IMR-90 (cell line): ENCODE data around the gene STK31. TPM values are rescaled to one million over a fixed set of nuclear protein-coding genes. Genes with fewer than 3 reads are reported as not detected.

Experiments used
- ATAC-seq: fragments of 200-7000 bp; cut with Tn5 transposase; 2 replicates; pipeline ENCODE4 v1.9.1; 2020; ENCODE audit warnings: low read depth, mild to moderate bottlenecking, moderate library complexity
- Bru-seq: library from RNA; stranded (reverse); fragments of 400-500 nt; gene quantifications from one replicate; lab custom pipeline; 2021; lab: Mats Ljungman, UMichigan
- BruChase-seq, 2 experiments: library from RNA; stranded (reverse); fragments of 400-500 nt; gene quantifications; one replicate each; lab custom pipeline; 2021; lab: Mats Ljungman, UMichigan
- BruUV-seq: library from RNA; stranded (reverse); fragments of 400-500 nt; replicated peaks from 2 replicates; lab custom pipeline; 2021; lab: Mats Ljungman, UMichigan
- CTCF ChIA-PET: fragments of 300-600 bp; formaldehyde crosslinking; extraction: SDS; loops from one replicate; lab custom pipeline; 2021; ENCODE audit warnings: antibody characterized with exemption; lab: Yijun Ruan, JAX
- POLR2A ChIA-PET: fragments of 300-600 bp; sonication (Branson Sonifier 250); formaldehyde crosslinking; loops from one replicate; lab custom pipeline; 2022; ENCODE audit warnings: antibody characterized with exemption; ENCODE audit not compliant: unreplicated experiment; lab: Charles Lee
- DNase-seq: peaks from one replicate; pipeline ENCODE4 v3.0.0; 2013
- H2AFZ ChIP-seq: replicated peaks from 2 replicates; pipeline ENCODE3; 2013; ENCODE audit warnings: low read length, mild to moderate bottlenecking; ENCODE audit not compliant: poor library complexity
- H2AK5ac ChIP-seq: 2 replicates; pipeline ENCODE4 v1.6.1; 2013; ENCODE audit warnings: low read depth, low read length, inconsistent platforms
- H2AK9ac ChIP-seq: replicated peaks from 2 replicates; pipeline ENCODE3; 2013; ENCODE audit warnings: mild to moderate bottlenecking, low read depth, low read length, moderate library complexity; ENCODE audit not compliant: poor library complexity
- H2BK120ac ChIP-seq: 2 replicates; pipeline ENCODE4 v1.6.1; 2013; ENCODE audit warnings: low read depth, low read length, inconsistent platforms
- H2BK15ac ChIP-seq: 3 replicates; pipeline ENCODE4 v1.6.1; 2013; ENCODE audit warnings: low read depth, low read length, inconsistent platforms
- H2BK20ac ChIP-seq: 2 replicates; pipeline ENCODE4 v1.6.1; 2013; ENCODE audit warnings: low read depth, mild to moderate bottlenecking, inconsistent platforms, low read length, moderate library complexity
- H2BK5ac ChIP-seq: 2 replicates; pipeline ENCODE4 v1.6.1; 2013; ENCODE audit warnings: mild to moderate bottlenecking, low read depth, low read length, inconsistent platforms; ENCODE audit not compliant: poor library complexity, severe bottlenecking
- H3K14ac ChIP-seq: replicated peaks from 2 replicates; pipeline ENCODE4 v1.6.1; 2013; ENCODE audit warnings: low read depth, low read length, inconsistent platforms
- H3K18ac ChIP-seq: 2 replicates; pipeline ENCODE4 v1.6.1; 2013; ENCODE audit warnings: low read depth, low read length, control low read depth
- H3K23ac ChIP-seq: 2 replicates; pipeline ENCODE4 v1.6.1; 2013; ENCODE audit warnings: low read depth, low read length, inconsistent platforms
- H3K27ac ChIP-seq: 2 replicates; pipeline ENCODE4 v1.5.1; 2013; ENCODE audit warnings: mild to moderate bottlenecking, control low read depth, low read length; ENCODE audit not compliant: insufficient read depth
- H3K27me3 ChIP-seq: 2 replicates; pipeline ENCODE4 v1.6.1; 2013; ENCODE audit warnings: low read length; ENCODE audit not compliant: control insufficient read depth, insufficient read depth
- H3K36me3 ChIP-seq: 2 replicates; pipeline ENCODE4 v1.6.1; 2013; ENCODE audit warnings: low read length, mixed read lengths; ENCODE audit not compliant: control insufficient read depth, insufficient read depth
- H3K4ac ChIP-seq: 2 replicates; pipeline ENCODE4 v1.6.1; 2013; ENCODE audit warnings: low read depth, low read length, inconsistent platforms
- H3K4me1 ChIP-seq: 2 replicates; pipeline ENCODE4 v1.6.1; 2013; ENCODE audit warnings: low read length, mixed read lengths; ENCODE audit not compliant: control insufficient read depth, insufficient read depth
- H3K4me2 ChIP-seq: 2 replicates; pipeline ENCODE4 v1.6.1; 2013; ENCODE audit warnings: low read depth, mild to moderate bottlenecking, control low read depth, low read length, moderate library complexity
- H3K4me3 ChIP-seq: 2 replicates; pipeline ENCODE4 v1.5.1; 2013; ENCODE audit warnings: low read depth, mild to moderate bottlenecking, control low read depth, low read length, moderate library complexity; ENCODE audit not compliant: insufficient read depth
- H3K56ac ChIP-seq: 2 replicates; pipeline ENCODE4 v1.6.1; 2013; ENCODE audit warnings: low read length, inconsistent platforms; ENCODE audit not compliant: insufficient read depth; ENCODE audit errors: extremely low read depth
- H3K79me1 ChIP-seq, 2 experiments: 2 replicates each; pipeline ENCODE4 v1.6.1; 2013; ENCODE audit warnings: low read length in 2 of 2, inconsistent platforms in 1 of 2, low read depth in 1 of 2
- H3K9ac ChIP-seq: 2 replicates; pipeline ENCODE4 v1.6.1; 2013; ENCODE audit warnings: low read depth, low read length, control low read depth
- H3K9me1 ChIP-seq: 2 replicates; pipeline ENCODE4 v1.6.1; 2013; ENCODE audit warnings: low read length, inconsistent platforms; ENCODE audit not compliant: insufficient read depth
- H3K9me3 ChIP-seq: 2 replicates; pipeline ENCODE4 v1.6.1; 2013; ENCODE audit warnings: low read length; ENCODE audit not compliant: control insufficient read depth, insufficient read depth
- H4K20me1 ChIP-seq: 2 replicates; pipeline ENCODE4 v1.6.1; 2013; ENCODE audit warnings: low read length, inconsistent platforms; ENCODE audit not compliant: insufficient read depth
- H4K5ac ChIP-seq: 2 replicates; pipeline ENCODE4 v1.6.1; 2013; ENCODE audit warnings: mild to moderate bottlenecking, low read depth, low read length, control low read depth
- H4K8ac ChIP-seq, 2 experiments: 2 replicates each; pipeline ENCODE4 v1.6.1; 2013; ENCODE audit warnings: low read depth in 2 of 2, low read length in 2 of 2, control low read depth in 1 of 2, inconsistent platforms in 1 of 2
- H4K91ac ChIP-seq: 2 replicates; pipeline ENCODE4 v1.6.1; 2013; ENCODE audit warnings: low read depth, low read length, inconsistent platforms; ENCODE audit not compliant: insufficient read depth
- CHD1 ChIP-seq: IDR thresholded peaks from 2 replicates; pipeline ENCODE4 v1.6.1; 2012; ENCODE audit warnings: low read depth, low read length, improper control_type of control experiment
- FOS ChIP-seq: fragments of 150-350 bp; IDR thresholded peaks from 2 replicates; pipeline ENCODE4 v1.6.1; 2016; ENCODE audit warnings: low read depth, low read length
- MAZ ChIP-seq: IDR thresholded peaks from 2 replicates; pipeline ENCODE4 v1.6.1; 2012; ENCODE audit warnings: low read depth, mild to moderate bottlenecking, low read length, improper control_type of control experiment, moderate library complexity, borderline replicate concordance
- MXI1 ChIP-seq: IDR thresholded peaks from 2 replicates; pipeline ENCODE4 v1.6.1; 2012; ENCODE audit warnings: low read depth, mild to moderate bottlenecking, low read length, moderate library complexity, borderline replicate concordance
- RAD21 ChIP-seq: IDR thresholded peaks from 2 replicates; pipeline ENCODE4 v1.6.1; 2012; ENCODE audit warnings: low read length, improper control_type of control experiment
- WGBS, 2 experiments: methylation state at CpG; one replicate each; pipeline versions ENCODE4 v1.1.5 to v1.1.7; 2013; ENCODE audit warnings: missing lambda C conversion rate in 2 of 2; ENCODE audit not compliant: insufficient read length in 1 of 2; ENCODE audit errors: extremely low coverage in 2 of 2; 5-methylcytosine and 5-hydroxymethylcytosine counted together
- dilution Hi-C: fragments of 300-500 bp; cut with HindIII; formaldehyde crosslinking; loops from one replicate; pipeline ENCODE4 v1.14.3; 2018; ENCODE audit warnings: low sequenced_read_pairs; ENCODE audit not compliant: unreplicated experiment
- in situ Hi-C: fragments of 300-500 bp; cut with MboI; formaldehyde crosslinking; loops from 3 replicates; pipeline ENCODE4 v1.14.3; 2019; ENCODE audit warnings: low sequenced_read_pairs, inconsistent platforms, mixed read lengths
- intact Hi-C: fragments of 100-400 bp; cut with micrococcal nuclease; formaldehyde crosslinking; loops from 2 replicates; pipeline ENCODE4 v1.10.0; 2022
- long read RNA-seq: library from polyadenylated mRNA; unstranded; transcript quantifications from one replicate; pipeline ENCODE4 v2.0.0, GENCODE V29; 2021; ENCODE audit not compliant: unreplicated experiment
- polyA plus RNA-seq, 3 experiments: library from polyadenylated mRNA; depleted of rRNA; stranded (reverse); fragments of >200 nt; gene quantifications; 2 replicates each; pipeline ENCODE4 v1.2.3, GENCODE V29; 2012; ENCODE audit warnings: low replicate concordance in 1 of 3
- total RNA-seq: library from RNA; depleted of rRNA; stranded (reverse); fragments of >200 nt; gene quantifications from 2 replicates; pipeline ENCODE4 v1.2.3, GENCODE V29; 2012; rRNA removed

The STK31 gene, protein sequence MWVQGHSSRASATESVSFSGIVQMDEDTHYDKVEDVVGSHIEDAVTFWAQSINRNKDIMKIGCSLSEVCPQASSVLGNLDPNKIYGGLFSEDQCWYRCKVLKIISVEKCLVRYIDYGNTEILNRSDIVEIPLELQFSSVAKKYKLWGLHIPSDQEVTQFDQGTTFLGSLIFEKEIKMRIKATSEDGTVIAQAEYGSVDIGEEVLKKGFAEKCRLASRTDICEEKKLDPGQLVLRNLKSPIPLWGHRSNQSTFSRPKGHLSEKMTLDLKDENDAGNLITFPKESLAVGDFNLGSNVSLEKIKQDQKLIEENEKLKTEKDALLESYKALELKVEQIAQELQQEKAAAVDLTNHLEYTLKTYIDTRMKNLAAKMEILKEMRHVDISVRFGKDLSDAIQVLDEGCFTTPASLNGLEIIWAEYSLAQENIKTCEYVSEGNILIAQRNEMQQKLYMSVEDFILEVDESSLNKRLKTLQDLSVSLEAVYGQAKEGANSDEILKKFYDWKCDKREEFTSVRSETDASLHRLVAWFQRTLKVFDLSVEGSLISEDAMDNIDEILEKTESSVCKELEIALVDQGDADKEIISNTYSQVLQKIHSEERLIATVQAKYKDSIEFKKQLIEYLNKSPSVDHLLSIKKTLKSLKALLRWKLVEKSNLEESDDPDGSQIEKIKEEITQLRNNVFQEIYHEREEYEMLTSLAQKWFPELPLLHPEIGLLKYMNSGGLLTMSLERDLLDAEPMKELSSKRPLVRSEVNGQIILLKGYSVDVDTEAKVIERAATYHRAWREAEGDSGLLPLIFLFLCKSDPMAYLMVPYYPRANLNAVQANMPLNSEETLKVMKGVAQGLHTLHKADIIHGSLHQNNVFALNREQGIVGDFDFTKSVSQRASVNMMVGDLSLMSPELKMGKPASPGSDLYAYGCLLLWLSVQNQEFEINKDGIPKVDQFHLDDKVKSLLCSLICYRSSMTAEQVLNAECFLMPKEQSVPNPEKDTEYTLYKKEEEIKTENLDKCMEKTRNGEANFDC
- total RNA-seq, result not detected in 2 replicates
- polyA plus RNA-seq (2012; rRNA removed), result not detected in 2 replicates
- polyA plus RNA-seq (2012; cell fraction: cytosol; rRNA removed), result not detected in 2 replicates
- polyA plus RNA-seq (2012; cell fraction: nucleus; rRNA removed; ENCODE audit: low replicate concordance), result 0.01 and 0.10 TPM in 2 replicates
- percentile 19 among the genes with signal in this experiment for Bru-seq, nascent RNA
- percentile 14 among the genes with signal in this experiment for BruChase-seq, experiment 1, labeled RNA remaining after a 6-hour chase
- BruChase-seq, experiment 2, labeled RNA remaining after a 2-hour chase, result percentile 16 among the genes with signal in this experiment
- long read RNA-seq, result 0 reads

DNA sequence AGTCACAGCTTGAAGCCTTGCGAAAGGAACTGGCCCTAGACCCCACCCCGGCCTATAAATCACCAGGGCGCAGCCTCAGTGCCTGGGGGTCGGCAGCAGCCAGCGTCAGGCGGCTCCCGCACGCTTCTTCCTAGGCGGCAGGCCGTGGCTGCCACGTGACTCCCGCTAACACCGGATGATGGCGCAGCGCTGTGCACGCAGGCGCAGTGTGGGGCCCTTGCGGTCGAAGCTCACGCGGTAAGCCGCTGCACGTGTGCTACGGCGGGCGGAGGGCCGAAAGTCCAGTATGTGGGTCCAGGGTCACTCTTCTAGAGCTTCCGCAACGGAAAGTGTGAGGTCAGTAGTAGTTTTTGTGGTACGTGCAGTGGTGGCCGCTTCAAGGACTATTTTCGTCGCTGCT is at the start of gene STK31:
TSS of gene STK31 (plus strand) at position 220 of the 400 bp plus-strand sequence. CDS start at position 287, 67 bp downstream.
- H3K4ac ChIP-seq, result no peak within 1 kb of the TSS
- H3K36me3 ChIP-seq, result no peaks in the 10 kb centered on the region
- H2AFZ ChIP-seq, result no peak within 1 kb of the TSS
- no peak within 1 kb of the TSS for H3K4me2 ChIP-seq
- H4K5ac ChIP-seq, result no peak within 1 kb of the TSS
- ChIA-PET POLR2A (no interaction called here), CTCF (interaction anchor here (0.8 to 2.2 kb wide), 4 partner anchors 13 to 163 kb away, joined by 3 to 14 read pairs (median 10); no protein-coding TSS in a partner anchor)
- H3K27me3 ChIP-seq, result no peaks in the 10 kb centered on the region
- no peak within 1 kb of the TSS for H4K8ac ChIP-seq
- no peak for ATAC-seq
- no peak within 1 kb of the TSS for H3K14ac ChIP-seq
- no peak within 1 kb of the TSS for H3K9ac ChIP-seq
- H2BK5ac ChIP-seq, result no peak within 1 kb of the TSS
- no peak for DNase-seq
- no peak within 1 kb of the TSS for H2BK20ac ChIP-seq
- dilution Hi-C loops, result loop anchor here (25.0 kb wide), 1 partner anchor 123 kb away; the partner anchor contains the start of gene CCDC126
- peaks cover 3% of the 10 kb centered on the region for H3K9me3 ChIP-seq
- TF ChIP-seq CHD1, result no peak
- no peak for TF ChIP-seq FOS
- no peak for TF ChIP-seq MAZ
- TF ChIP-seq RAD21, result no peak
- no peak for TF ChIP-seq MXI1
- no peak within 1 kb of the TSS for H3K27ac ChIP-seq
- no peak within 1 kb of the TSS for H3K4me3 ChIP-seq
- no peaks in the 10 kb centered on the region for H3K9me1 ChIP-seq
- H2BK15ac ChIP-seq, result no peak within 1 kb of the TSS
- peaks cover 2% of the 10 kb centered on the region; the same call in 1 of the 2 replicates for H3K4me1 ChIP-seq
- no peaks in the 10 kb centered on the region for H3K79me1 ChIP-seq
- in situ Hi-C loops, result loop anchor here (5.0 to 10.0 kb wide), 2 partner anchors 138 to 435 kb away; no protein-coding TSS in a partner anchor
- intact Hi-C loops, result loop anchor here (5.0 to 10.0 kb wide), 3 partner anchors 58 to 957 kb away; partner anchors contain the start of gene PALS2
- WGBS, 2 experiments, result 96% methylated on average over 24 of the region's 33 CpGs; no CpG with 5 or more reads in 1 of the 2 experiments
- H4K20me1 ChIP-seq, result no peaks in the 10 kb centered on the region; the same call in 1 of the 2 replicates
- no peak within 1 kb of the TSS for H3K56ac ChIP-seq
- BruUV-seq, result no TSS peak
- no peak within 1 kb of the TSS for H2AK5ac ChIP-seq
- H3K18ac ChIP-seq, result no peak within 1 kb of the TSS
- H4K91ac ChIP-seq, result no peak within 1 kb of the TSS
- H2AK9ac ChIP-seq, result no peak within 1 kb of the TSS
- no peak within 1 kb of the TSS for H2BK120ac ChIP-seq
- H3K23ac ChIP-seq, result no peak within 1 kb of the TSS
